SKM-1 treated with dmso at 0.1 percent for 144 hours (cell line): ENCODE results near the gene CKB.
A peak's percentile ranks its signal among the peaks of the same experiment; 100 is the strongest.

ENCODE experiments used
- DNase-seq: peaks from one replicate; lab custom pipeline; 2025; ENCODE audit not compliant: unreplicated experiment; lab: John Stamatoyannopoulos, UW

The CKB gene

DNA sequence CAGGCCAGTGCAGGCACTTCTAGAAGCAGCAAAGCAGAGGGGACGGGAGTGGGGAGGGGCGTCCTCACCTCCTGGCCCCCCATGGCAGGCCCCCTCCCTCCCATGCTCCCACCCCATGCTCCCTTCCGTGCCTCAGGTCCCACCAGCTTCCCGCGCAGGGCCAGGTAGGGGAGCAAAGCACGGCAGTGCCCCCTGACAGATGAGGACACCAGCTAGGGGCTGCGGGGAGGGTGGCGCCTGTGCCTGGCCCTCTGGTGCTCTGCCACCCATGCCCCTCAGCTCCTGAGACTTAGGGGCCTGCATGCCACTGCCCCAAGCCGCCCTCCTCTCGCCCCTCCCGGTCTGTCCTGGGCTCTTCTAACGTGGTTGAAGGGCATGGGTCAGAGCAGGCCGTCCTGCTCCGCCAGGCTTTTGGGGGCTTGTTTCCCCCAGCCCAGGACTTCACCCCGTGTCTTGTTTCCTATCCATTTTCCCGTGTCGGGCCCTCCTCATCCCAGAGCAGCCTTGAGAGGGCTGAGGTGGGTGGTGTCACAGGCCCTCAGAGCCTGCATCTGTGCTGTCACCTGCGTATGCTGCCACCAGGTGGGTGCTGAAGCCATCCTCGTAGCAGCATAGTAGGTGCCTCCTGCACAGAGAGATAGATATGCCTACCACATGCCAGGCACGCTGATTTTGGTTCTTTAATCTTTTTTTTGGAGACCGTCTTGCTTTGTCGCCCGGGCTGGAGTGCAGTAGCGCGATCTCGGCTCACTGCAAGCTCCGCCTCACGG lies 16.6 kb upstream of the CKB start:
- DNase-seq, result no peak

DNA sequence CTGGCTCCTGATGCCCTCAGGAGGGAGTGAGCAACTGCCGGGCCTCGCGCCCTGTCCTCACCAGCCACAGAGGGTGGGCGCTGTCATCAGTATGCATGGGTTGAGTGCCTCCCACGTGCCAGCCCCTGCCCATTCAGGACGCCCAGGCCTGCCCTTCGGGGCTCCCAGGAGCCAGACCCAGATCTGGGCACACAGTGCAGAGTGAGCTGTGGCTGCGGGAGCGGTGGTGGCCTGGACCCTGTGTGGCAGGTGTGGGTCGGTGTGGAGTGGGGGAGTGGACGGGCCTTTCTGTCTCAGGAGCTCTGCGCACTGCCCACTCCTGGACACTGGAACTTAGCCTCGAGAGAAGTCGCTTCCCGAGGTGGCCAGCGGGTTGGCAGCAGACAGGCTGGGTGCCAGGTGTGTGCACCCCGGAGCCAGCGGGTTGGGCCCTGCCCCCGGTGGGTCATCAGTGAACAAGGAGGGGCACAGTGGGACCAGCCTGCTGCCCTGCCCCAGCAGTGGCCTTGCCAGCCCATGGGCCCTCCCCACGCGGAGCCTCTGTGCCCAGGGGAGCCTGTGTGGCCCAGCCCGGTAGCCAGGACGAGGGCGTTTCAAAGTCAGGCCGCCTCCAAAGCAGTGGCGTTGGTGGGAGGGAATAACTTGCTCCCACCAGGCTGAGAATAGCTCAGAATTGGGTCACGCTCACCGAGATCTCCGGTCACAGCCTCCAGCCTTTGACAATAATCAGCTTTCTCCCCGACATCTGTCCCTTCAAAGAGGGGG lies 15.8 kb upstream of the CKB start:
- DNase-seq, result no peak

DNA sequence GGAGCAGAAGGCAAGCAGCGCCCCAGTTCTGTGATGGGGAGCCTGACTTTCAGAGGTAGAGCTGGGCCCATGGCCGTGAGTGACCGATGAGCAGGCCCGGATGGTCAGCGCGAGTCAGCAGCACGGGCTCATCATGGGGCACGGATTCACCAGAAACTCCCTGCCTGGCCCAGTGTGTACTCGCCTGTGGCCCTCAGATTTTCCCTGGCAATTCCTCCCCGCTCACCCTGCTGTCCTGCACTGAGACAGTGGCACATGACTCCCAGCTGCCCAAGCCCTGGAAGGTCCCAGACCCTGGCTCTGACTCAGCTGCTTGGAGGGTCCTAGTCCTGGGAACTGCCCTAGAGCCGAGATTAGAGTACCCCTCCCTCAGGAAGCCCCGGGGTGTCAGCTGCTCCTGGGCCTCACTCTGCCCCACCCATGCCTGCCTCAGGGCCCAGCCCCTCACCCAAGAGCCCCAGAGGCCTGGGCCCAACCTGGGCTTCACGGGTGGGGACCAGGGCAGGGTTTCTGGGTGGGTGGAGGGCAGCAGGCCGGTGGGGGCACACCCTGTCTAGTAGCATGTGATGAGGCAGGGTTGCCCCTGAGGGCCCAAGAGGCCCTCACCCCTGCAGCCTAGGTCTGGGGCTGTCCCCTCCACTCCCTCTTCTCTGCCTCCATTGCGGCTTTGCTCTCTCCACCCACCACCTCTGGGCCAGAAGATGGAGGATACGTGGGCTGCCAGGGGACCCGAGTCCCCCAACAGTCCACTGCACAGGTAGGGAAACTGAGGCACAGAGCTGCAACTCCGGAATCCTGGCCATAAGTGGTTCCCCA lies 14.8 kb upstream of the CKB start:
- no peak for DNase-seq

DNA sequence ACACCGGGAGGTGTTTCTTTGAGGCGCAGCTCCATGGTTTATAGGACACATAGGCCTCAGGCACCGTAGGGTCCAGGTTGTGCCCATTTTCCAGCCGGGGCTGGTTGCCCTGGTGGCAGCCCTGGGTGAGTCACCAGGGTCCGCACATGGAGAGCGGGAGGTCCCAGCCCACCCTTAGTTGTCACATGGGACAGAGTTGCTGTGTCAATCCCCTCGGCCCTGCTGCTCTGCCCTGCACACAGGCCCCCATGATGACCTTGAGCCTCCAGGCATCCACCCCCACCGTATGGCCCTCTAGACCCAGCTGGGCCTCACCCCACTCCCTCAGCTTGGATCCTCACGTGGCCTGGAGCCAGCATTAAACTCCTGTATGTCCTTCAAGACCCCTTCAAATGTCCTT lies 14.1 kb upstream of the CKB start:
- no peak for DNase-seq

DNA sequence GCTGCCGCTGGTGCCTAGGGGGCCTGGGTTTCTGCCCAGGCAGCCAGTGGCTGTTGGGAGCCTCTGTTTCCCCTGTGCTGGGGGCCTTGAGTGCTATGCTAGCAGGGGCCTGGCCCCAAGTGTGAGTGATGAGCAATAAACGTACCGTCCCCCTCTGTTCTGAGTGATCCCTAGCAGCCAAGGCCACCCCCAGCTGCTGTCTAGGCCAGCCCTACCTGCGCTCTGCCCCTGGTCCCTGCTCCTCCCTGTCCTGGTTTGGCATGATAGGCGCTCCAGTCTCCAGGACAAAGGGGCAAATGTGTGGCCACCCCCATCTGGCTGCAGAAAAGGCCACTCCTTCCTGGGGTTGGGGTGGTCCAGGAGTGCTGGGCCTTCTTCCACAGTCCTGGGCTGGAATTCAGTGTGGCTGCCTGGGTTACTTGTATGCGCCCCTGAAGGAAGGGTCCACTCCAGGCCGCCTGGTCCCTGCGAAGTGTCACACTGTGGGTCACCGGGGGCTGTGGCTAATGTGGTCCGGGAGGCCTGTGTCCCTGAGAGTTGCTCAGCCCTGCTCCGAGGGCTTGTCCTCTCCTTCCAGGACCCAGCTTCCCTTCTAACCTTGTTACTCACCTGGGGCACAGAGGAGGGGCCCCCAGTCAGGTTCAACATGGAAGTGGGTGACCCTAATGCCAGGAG lies 13.4 kb upstream of the CKB start:
- no peak for DNase-seq

DNA sequence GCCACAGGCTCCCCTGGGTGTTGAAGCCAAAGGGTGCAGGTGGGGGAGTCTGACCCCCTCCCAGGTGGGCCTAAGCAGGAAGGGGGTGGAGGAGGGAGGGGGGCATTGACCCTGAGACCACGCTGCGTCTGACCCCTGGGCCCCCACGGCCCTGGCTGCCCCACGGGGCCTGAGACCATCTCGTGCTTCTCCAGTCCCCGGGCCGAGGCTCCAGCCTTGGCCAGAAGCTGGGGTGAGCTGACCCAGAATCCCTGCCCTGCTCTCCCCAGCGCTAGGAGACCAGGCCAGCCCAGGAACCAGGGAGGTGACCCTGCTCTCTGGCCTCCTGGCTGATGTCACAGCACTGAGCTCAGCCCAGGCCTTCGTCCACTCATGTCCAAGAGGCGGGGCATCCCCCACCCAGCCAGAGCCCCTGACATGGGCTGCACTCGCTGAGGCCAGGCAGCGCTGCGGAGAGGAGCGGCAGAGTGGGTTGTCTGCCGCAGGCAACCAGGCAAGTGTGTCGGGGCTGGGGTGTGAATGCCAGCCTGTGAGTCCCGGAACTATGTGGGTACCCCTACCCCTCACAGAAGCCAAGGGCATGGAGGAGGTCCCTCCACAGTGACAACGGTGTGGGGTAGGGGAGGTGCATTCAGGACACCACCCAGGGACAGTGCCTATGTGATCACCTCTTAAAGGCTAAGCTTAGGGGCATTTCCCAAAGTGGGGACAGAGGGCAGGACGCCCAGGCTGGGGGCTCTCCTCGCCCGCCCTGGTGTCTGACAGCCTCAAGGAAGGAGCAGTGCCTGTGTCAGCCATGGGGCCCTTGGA lies 12.7 kb upstream of the CKB start:
- DNase-seq, result no peak

DNA sequence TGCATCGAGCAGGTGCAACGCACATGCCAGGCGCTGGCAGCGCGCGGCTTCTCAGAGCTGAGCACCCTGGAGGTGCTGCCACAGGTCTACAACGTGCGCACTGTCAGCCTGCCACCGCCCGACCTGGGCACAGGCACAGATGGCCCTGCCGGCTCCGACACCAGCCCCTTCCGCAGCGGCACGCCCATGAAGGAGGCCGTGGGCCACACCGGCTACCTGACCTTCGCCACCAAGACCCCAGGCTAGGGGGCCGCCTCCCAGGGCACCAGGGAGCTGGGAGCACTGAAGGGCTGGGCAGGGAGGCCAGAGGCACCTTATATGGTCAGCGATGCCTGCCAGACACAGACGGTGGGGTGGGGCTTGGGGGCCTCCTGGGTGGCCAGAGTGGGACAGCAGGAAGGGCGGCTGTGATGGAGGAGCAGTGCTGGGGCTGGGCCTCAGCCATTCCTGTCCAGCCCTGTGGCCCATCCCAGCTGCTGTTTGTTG lies 12.0 kb upstream of the CKB start:
- DNase-seq, result no peak

DNA sequence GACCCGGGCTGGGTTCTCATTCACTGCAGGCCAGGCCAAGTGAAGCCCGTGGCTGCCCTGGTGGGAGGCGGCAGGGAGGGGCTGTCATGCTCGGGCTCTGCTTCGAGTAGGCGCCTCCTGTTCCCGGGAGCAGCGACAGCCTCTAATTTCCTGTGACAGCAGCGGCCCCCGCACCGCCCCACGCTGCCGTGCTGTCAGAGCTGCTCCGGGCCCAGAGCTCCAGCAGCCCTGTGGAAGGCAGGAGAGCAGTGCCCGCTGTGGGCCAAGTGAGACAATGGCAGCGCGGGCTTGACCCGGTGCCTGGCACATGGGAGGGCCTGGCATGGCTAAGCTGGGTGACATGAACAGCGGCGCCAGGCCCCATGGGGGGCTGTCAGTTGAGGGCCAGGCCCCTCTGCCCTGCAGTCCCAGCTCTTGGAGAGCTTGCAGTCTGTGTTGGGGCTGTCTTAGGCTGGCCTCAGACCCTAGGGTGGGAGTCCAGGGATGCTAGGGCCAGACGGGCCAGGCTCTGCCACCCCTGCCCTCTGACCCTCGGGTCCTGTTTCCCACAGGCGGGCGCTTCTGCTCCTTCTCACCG lies 11.5 kb upstream of the CKB start:
- DNase-seq, result no peak

DNA sequence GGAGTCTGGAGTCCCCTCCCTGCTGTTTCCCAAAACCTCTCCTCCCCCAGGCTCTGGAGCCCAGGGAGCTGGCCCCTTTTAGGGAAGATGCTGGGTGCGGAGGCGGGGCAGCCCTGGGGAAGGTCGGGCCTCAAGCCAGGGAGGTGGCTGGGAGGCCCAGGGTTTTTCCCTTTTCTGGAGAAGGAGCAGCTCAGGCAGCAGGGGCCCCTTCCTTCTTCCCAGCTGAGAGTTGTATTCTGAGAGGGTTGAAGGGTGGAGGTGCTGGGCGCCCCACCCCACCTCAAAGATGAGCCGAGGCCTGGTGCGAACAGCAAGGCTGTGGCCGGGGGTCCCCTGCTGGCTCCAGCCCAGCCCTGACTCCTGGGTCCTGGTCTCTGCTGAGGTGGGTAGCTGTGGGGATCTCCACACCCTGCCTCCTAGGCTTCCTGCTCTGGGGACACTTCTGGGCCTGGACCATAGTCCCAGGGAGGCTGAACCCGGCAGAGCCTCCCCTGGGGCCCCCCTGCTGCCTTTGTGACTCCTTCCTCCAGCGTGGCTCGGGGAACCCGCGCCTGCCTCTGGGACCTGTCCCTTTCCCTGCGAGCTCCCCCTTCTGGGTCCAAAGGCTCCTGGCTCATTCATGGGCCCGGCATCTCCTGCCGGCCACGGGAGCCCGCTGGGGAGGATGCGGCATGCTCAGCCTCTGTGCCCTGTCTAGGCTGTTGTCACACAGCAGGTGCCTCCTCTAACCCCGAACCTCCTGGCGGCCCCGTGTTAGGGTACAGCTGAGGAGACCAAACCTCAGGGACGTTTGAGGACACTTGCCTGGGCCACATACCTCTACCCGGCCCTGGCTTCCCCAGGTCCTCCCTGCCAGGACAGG lies 10.7 kb upstream of the CKB start:
- DNase-seq, result no peak

DNA sequence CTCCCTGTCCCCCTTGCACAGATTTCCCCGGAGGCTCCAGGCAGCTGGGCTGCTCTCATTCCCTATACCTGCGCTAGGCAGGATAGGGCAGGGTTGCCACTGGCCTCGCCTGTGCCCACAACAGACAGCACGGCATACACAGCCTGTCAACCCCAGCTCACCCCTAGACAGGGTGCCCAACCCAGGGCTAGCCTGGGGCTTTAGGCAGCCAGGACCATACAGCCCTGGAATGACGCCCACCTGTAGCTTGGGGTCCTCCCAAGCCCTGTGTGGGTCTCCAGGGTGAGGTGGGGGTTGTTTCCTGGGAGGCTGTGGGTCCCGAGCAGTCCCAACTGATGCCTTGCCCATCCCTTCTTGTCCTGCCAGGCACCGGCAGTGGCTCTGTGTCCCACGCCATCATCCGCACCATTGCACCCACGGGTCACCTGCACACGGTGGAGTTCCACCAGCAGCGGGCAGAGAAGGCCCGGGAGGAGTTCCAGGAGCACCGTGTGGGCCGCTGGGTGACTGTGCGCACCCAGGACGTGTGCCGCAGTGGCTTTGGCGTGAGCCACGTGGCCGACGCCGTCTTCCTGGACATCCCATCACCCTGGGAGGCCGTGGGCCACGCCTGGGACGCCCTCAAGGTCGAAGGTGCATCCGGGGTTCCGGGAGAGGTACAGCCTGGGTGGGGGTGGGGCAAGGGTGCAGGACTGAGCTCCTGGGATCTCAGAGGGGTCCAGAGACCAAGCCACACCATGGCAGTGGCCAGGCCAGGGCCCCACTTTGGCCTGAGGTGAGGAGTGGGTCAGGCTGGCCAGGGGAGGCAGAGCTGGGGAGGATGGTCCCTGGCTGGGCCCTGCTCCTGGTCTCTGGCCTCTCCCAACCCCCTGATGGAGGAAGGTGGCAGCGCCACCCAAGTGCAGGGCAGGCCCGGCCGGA lies 9.8 kb upstream of the CKB start:
- DNase-seq, result no peak

DNA sequence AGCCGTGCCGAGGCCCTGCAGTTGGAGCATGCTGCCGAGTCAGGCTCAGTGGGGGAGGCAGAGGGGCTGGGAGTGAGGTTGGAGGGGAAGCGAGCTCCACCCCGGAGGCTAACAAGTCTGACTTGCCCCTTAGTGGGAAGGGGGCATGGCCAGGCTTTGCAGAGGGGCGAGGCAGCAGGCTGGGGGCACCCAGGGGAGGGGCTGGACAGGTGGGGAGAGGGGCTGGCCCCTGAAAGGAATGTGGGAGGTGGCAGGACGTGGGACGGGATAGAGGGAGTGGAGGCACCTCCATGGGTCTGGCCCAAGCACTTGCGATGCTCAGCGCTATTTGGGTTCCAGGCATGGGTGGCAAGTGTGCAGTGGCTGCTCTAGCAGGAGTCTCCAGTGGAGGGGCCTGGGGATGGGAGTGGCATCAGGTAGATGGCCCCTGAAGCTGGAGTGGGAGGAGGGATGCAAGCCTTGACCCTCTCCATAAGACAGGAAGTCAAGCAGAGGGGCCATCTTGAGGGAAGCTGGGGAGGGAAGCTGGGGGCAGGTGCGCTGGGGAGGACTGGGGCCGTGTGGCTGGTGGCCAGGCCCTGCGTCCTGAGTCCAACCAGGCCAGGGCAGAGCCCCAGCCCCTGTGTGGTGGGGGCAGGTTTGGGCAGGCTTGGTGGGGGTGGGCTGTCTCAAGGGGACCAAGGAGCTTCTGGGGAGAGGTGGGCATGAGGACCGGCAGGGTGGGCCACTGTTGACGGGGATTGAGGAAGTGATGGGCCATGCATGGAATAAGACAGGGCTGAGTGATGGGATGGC lies 9.0 kb upstream of the CKB start:
- no peak for DNase-seq

DNA sequence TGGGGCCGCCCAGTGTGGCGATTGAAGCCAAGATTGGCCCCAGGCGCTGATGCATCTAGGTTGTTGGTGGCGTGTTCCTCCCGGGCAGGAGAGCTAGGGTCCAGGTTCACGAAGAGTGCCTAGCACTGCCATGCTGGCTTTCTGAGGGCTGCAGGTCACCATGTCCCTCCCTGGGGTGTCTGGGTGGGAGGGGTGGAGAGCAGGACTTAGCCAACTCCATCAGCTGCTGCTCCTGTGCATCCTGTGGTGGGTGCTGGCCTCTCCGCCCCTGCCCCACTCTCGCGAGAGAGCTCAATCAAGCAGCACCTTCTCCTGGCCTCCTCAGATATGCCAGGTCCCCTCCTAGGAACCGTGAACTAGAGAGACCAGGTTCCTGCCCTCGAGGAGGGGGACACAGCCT lies 8.2 kb upstream of the CKB start:
- DNase-seq, result no peak

DNA sequence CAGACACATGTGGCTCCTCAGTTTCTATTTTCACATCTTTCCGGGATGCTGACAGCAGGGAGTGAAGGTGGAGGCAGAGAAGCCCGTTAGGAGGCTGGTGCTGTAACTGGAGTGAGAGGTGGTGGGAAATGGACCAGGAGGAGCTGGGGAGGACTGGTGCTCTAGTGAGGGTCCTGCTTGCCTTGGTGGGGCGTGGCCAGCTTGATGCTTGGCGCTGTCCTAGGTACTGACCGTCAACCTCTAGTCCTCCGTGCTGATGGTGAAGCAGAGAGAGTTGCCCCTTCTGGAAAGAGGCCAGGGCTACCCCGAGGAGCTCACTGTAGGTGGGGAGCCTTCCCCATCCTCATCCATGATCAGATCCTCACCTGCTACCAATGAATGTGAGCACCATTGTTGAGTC lies 7.8 kb upstream of the CKB start:
- DNase-seq, result no peak

DNA sequence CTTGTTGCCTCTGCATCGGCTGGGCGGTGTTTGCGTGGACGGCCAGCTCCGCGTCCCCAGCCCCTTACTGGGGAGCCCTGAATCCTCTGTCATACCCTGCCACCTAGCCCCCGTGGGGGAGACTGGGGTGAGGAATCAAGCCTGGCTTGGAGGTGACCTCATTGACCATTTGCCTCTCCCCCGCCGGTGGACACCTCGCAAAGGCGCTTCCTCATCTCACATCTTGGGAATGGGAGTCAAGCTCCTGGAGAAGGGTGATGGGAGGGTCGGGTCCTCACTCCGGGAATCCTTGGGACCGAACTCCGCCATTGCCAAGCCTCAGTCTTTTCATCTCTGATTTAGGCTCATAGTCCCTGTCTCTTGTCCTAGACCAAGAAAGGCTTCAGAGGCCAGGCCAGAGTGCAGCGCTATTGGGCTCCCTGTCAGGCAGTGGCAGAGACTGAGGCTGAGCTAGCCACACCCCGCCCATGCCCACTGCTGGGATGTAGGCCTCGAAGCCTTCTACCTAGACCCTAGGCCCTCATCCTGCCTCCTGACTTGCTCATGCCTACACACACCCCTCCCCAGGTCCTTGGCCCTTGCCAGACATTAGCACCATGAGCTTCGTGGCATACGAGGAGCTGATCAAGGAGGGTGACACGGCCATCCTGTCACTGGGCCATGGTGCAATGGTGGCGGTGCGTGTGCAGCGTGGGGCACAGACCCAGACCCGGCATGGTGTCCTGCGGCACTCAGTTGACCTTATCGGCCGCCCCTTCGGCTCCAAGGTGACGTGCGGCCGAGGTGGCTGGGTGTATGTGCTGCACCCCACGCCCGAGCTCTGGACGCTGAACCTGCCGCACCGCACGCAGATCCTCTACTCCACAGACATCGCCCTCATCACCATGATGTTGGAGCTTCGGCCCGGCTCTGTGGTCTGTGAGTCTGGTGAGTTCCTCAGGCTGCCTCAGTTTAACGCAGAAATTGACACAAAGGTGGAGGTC lies 7.0 kb upstream of the CKB start:
- no peak for DNase-seq

DNA sequence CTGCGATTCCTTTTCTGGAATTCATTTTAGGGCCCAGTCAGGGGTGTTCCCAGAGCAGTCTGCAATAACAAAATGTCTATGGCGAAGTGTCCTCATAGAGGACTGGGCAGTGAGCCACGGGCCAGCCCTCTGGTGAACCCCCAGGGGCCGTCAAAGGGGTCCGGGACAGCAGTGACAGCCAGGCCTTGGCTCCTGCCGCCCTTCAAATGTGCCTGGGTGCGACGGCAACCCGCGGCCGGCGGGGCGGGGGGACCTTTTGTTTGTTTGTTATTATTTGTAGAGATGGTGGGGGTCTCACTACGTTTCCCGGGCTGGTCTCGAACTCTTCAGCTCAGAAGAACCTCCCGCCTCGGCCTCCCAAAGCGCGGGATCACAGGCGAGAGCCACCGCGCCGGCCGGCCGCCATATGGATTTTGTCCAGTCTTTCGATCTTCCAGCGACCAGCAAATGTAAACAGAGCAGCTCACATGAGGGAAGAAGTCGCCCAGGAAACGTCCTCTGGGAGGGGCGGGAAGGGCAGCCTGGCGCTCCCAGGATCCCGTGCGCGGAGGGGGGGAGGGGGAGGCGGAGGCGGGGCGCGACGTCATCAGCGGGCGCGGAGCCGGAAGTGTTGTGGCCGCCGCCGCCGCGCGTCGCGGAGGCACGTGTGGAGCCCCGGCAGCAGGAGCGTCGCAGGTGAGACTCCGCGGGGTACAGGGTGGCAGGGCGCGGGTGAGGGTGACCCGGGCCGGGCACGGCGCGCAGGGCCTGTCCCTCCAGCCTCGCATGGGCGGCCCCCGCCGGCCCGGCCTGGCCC lies 6.2 kb upstream of the CKB start, which contains the start of gene TRMT61A:
Gene TRMT61A, plus strand, starts transcription at position 610 of the 796 bp plus-strand sequence. CDS start 783 bp downstream, outside the sequence.
- DNase-seq, result peak; percentile 51
